ENCODE results near the gene ST13.

DNA sequence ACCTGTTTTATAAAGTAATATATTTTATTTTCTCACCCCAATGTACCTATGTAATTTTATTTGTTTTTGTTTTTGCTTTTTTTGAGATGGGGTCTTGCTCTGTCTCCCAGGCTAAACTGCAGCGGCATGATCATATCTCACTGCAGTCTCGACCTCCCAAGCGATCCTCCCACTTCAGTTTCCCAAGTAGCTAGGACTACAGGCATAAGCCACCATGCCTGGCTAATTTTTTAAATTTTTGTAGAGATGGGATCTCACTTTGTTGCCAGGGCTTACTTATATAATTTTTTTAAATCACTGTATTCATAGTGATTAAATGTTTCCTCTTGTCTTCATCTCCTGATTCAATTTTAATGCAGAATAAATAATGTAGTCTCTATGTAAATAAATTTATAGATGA, 18.7 kb upstream of the ST13 start:
- TF ChIP-seq, protein P1, sequence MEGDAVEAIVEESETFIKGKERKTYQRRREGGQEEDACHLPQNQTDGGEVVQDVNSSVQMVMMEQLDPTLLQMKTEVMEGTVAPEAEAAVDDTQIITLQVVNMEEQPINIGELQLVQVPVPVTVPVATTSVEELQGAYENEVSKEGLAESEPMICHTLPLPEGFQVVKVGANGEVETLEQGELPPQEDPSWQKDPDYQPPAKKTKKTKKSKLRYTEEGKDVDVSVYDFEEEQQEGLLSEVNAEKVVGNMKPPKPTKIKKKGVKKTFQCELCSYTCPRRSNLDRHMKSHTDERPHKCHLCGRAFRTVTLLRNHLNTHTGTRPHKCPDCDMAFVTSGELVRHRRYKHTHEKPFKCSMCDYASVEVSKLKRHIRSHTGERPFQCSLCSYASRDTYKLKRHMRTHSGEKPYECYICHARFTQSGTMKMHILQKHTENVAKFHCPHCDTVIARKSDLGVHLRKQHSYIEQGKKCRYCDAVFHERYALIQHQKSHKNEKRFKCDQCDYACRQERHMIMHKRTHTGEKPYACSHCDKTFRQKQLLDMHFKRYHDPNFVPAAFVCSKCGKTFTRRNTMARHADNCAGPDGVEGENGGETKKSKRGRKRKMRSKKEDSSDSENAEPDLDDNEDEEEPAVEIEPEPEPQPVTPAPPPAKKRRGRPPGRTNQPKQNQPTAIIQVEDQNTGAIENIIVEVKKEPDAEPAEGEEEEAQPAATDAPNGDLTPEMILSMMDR (IDR thresholded peaks at IDR 0.05) = no peak
- TF ChIP-seq POLR2AphosphoS5 (IDR thresholded peaks at IDR 0.05) (no peak), POLR2A (IDR thresholded peaks at IDR 0.05) (no peak), EP300 (IDR thresholded peaks at IDR 0.05; ENCODE audit: low read depth) (no peak)

Data from transverse colon (tissue), 4 donors.